Spleen (tissue), 7 donors: ENCODE results near the gene BIN1.

Source experiments
- POLR2A ChIP-seq, 3 donors: fragments of 450-650 bp; IDR thresholded peaks; one replicate each; pipeline ENCODE4 v1.5.1; 2017; ENCODE audit warnings: antibody characterized with exemption in 3 of 3, mild to moderate bottlenecking in 1 of 3
- TF ChIP-seq, protein P1 (sequence below), 11 experiments: fragments of 200-600 bp in 7 of 11; fragments of 450-650 bp in 4 of 11; sonication (generic) in 4 of 11; IDR thresholded peaks in 8 of 11; conservative IDR thresholded peaks in 3 of 11; 1 replicate in 7 of 11; 2 replicates in 4 of 11; pipeline versions ENCODE4 v1.4.0 to v1.8.0; 2016 to 2021; ENCODE audit warnings: antibody characterized with exemption in 11 of 11, inconsistent platforms in 4 of 11, mild to moderate bottlenecking in 1 of 11
- donor health status: DM: no; HTN: no; CAD: no; lungs with moderate emphysema.
- donor health status: DM: no; HTN: no; CAD: no.
- donor health status: DM: no; HTN: no; CAD: no.

- TF ChIP-seq, protein P1, sequence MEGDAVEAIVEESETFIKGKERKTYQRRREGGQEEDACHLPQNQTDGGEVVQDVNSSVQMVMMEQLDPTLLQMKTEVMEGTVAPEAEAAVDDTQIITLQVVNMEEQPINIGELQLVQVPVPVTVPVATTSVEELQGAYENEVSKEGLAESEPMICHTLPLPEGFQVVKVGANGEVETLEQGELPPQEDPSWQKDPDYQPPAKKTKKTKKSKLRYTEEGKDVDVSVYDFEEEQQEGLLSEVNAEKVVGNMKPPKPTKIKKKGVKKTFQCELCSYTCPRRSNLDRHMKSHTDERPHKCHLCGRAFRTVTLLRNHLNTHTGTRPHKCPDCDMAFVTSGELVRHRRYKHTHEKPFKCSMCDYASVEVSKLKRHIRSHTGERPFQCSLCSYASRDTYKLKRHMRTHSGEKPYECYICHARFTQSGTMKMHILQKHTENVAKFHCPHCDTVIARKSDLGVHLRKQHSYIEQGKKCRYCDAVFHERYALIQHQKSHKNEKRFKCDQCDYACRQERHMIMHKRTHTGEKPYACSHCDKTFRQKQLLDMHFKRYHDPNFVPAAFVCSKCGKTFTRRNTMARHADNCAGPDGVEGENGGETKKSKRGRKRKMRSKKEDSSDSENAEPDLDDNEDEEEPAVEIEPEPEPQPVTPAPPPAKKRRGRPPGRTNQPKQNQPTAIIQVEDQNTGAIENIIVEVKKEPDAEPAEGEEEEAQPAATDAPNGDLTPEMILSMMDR (IDR thresholded peaks at IDR 0.05 in 8 of 11, conservative IDR thresholded peaks at IDR 0.05 in 3 of 11), result no peak
- no peak for TF ChIP-seq POLR2A (IDR thresholded peaks at IDR 0.05)
Observed at GRCh38 chr2:127037476-127037875, 69.5 kb downstream of the BIN1 start.
